Stimulated activated memory B cell treated with anti-CD40 and anti-IgM and Interleukin-4, amounts not matched to agents 10 μg/mL and 1 μg/mL and 100 μg/mL, for 72 hours (primary cell): ENCODE results near the gene WBP2.
A peak's percentile ranks its signal among the peaks of the same experiment; 100 is the strongest.
"Not testable (repeated sequence)": the region's sequence is repeated elsewhere in the genome, so short reads cannot be mapped to it uniquely, and the experiment has no call there.

ENCODE experiments used
- ATAC-seq: fragments of 150-1000 bp; cut with Tn5 transposase; 2 replicates; pipeline ENCODE4 v1.10.0; 2021
- H3K27ac Mint-ChIP-seq: one replicate; pipeline ENCODE4 v1.8.0; 2022; ENCODE audit warnings: mild to moderate bottlenecking, mixed read lengths
- H3K27me3 Mint-ChIP-seq: one replicate; pipeline ENCODE4 v1.8.0; 2022; ENCODE audit warnings: mixed read lengths
- H3K36me3 Mint-ChIP-seq: one replicate; pipeline ENCODE4 v1.8.0; 2022; ENCODE audit warnings: mixed read lengths
- H3K4me1 Mint-ChIP-seq: one replicate; pipeline ENCODE4 v1.8.0; 2022; ENCODE audit warnings: mixed read lengths
- H3K4me3 Mint-ChIP-seq: one replicate; pipeline ENCODE4 v1.8.0; 2022; ENCODE audit warnings: mild to moderate bottlenecking, moderate library complexity, mixed read lengths
- H3K9me3 Mint-ChIP-seq: one replicate; pipeline ENCODE4 v1.8.0; 2022; ENCODE audit warnings: mixed read lengths

The WBP2 gene

DNA sequence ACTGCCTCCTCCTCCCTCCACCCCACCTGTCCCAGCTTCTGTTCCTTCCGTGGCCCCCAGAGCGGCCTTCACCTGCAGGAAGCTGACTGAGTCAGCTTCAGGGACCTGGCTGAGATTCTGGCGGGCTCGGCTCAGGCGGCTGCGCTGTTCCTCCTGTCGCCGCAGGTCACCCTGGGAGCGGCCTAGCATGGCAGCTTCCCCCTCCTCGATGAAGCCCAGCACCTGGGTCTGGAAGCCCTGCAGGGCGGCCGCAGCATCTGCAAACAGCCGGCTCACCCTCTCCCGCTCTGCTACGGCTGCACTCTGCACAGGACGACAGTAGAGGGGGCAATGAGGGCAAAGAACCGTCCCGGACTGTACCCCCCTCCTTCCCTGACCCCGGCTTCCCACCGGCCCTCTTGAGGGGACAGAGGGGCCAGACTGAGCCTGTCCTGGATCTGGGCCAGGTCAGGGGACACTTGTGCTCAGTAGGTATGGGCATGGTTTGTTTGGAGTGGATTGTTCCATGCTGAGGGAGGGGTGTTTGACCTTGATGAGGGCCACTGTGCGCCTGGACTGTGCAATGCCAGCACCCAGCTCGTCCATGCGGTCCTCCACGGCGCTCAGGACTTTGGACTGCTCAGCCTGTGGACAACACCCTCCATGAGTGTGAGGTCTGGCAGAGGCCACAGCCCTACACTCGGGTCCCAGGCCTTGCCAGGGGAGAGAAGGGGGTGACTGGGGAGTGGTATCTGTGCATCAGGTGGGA, 21.2 kb upstream of the WBP2 start:
- Mint-ChIP-seq H3K27ac (peak overlapping the region; percentile 71), H3K9me3 (no peaks in the 10 kb centered on the region), H3K36me3 (no peaks in the 10 kb centered on the region), H3K4me1 (peaks cover 34% of the 10 kb centered on the region), H3K27me3 (no peaks in the 10 kb centered on the region), H3K4me3 (peak overlapping the region; percentile 74)
- peak; percentile 70 for ATAC-seq

DNA sequence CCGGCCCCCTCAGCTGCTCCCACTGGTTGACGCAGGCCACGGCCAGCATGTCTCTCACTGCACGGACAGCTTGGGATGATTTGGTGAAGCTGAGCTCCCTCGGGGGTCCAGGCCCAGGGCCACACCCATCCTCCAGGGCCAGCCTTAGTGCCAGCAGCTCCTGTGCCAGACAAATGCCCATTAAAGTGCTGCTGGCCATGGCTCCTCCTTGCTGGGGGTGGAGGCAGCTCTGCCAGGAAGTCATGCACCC, 20.7 kb upstream of the WBP2 start:
- ATAC-seq: no peak
- H3K4me3 Mint-ChIP-seq: peak overlapping the region; percentile 74
- H3K36me3 Mint-ChIP-seq: no peaks in the 10 kb centered on the region
- H3K9me3 Mint-ChIP-seq: no peaks in the 10 kb centered on the region
- no peaks in the 10 kb centered on the region for H3K27me3 Mint-ChIP-seq
- peaks cover 34% of the 10 kb centered on the region for H3K4me1 Mint-ChIP-seq
- peak overlapping the region; percentile 71 for H3K27ac Mint-ChIP-seq

GRCh38 chr17:75875182-75875939, 20.2 kb upstream of the WBP2 start:
- peak overlapping the region; percentile 74 for H3K4me3 Mint-ChIP-seq

DNA sequence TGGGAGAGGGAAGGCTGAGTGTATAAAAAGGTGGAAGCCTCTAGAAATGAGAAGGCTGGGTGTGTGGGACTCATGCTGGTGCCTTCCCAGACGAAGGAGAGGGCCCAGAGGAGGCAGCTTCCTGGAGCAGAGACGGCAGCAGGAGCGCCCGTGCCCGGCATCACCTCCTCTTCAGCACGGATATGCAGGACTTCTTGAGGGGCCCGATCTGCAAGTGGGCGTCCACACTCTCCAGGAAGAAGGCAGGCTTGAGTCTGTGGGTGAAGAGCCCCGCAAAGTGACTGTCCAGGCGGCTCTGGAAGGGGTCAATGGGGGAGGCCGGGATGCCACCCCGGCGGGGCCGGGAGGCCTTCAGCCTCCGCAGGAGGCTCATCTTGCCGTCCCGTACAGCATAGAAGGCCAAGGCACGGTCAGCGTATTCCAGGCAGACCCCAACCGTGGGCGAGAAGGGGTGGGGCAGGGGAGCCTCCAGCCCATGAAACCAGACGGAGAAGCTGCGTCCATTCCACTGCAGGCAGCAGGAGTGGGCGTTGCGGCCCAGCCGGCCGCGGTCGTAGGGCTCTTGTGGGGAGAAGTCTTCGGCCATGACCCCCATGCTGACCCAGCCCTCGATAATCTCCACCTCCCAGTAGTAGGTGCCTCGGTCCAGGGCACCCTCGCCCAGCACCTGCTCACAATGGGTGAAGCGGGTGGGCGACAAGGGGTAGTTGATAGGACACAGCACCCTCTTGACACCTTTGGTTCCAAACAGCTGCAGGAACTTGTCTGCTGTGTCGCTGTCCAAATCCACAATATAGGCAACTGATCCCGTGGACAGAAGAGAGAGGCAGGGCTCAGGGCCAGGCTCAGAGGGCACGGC, 19.4 kb upstream of the WBP2 start:
- Mint-ChIP-seq H3K36me3 (no peaks in the 10 kb centered on the region), H3K4me1 (peaks cover 34% of the 10 kb centered on the region), H3K4me3 (no peak overlapping the region), H3K27me3 (no peaks in the 10 kb centered on the region), H3K27ac (no peak overlapping the region), H3K9me3 (no peaks in the 10 kb centered on the region)
- no peak for ATAC-seq

More at GRCh38 chr17:75875182-75875939, 20.2 kb upstream of the WBP2 start:
- no peak for ATAC-seq
- H3K36me3 Mint-ChIP-seq: no peaks in the 10 kb centered on the region
- peak overlapping the region; percentile 71 for H3K27ac Mint-ChIP-seq
- no peaks in the 10 kb centered on the region for H3K9me3 Mint-ChIP-seq
- no peaks in the 10 kb centered on the region for H3K27me3 Mint-ChIP-seq
- H3K4me1 Mint-ChIP-seq: peaks cover 34% of the 10 kb centered on the region

DNA sequence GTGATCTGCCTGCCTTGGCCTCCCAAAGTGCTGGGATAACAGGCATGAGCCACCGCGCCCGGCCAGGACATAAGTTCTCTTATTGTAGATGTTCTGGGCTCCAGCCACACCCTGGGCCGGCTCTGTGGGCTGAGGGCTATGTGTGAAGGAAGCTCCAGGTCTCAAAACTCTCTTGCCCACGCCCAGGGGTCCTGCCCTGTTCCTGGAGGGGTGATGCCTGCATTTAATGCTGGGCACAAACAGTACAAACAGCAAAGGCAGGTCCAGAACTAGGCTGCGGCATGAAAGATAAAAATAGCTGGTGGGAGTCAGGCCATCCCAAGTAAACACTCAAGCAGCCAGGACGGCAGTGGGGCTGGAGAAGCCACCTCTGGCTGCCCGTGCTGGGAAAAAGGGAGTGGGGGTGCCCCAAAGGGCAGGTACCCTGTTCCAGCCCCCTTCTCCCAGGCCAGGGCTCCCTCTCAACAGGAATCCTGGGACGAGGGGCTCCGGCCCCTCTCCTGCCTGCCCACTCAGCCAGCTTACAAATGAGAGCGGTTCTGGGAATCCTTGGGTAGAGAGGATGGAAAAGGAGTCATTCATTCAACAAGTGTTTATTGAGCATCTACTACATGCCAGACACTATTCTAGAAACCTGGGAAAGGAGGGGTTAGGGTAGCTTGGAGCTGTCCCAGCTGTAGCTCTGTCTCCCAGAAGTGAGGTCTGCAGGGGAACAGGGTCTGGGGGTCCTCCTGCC, 18.6 kb upstream of the WBP2 start:
- no peak for ATAC-seq
- peak overlapping the region; percentile 48 for H3K27ac Mint-ChIP-seq
- peaks cover 28% of the 10 kb centered on the region for H3K4me1 Mint-ChIP-seq
- no peaks in the 10 kb centered on the region for H3K9me3 Mint-ChIP-seq
- H3K27me3 Mint-ChIP-seq: no peaks in the 10 kb centered on the region
- no peaks in the 10 kb centered on the region for H3K36me3 Mint-ChIP-seq
- no peak overlapping the region for H3K4me3 Mint-ChIP-seq

DNA sequence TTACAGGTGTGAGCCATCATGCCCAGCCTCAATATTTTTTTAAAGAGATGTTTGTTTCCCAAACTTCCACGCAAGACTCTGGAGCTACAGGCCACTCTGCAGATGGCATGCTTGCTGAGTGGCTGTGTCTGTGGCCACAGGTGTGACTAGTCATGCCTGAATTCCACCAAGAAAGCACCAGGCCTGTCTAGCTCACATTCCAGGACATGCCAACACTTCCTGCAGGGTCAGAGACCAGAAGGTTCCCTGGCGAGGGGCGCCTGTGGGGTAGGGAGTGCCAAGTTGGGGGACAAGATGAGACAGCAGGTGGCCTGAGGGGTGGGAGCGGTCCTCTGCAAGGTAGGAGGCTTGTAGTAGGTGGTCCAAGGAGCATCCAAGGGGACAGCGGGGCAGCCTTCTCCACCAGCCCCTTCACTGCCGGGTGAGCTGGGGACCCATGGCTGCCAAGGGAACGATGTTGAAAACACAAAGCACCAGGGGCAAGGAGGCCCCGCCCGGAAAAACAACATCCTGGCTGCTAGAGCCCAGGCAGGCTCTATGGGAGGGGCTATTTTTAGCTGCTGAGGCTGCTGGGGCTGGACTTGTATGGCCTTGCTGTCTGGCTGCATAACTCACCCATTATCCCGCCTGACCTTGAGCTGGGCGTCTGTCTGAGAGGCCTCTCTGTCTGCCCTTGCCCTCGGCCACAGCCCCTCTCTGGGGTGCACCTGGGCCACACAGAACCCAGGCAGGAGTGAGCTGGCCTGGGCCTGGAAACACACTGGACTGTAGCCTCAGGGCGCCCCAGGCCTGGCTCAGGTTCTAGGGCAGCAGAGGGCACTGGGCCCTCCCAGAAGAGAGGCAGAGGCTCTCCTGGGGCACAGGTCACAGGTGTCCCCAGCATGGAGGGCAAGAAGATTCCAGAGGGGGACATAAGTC, 17.6 kb upstream of the WBP2 start:
- no peak overlapping the region for H3K4me3 Mint-ChIP-seq
- ATAC-seq: no peak
- H3K4me1 Mint-ChIP-seq: peaks cover 22% of the 10 kb centered on the region
- no peaks in the 10 kb centered on the region for H3K9me3 Mint-ChIP-seq
- no peaks in the 10 kb centered on the region for H3K27me3 Mint-ChIP-seq
- H3K36me3 Mint-ChIP-seq: no peaks in the 10 kb centered on the region
- H3K27ac Mint-ChIP-seq: no peak overlapping the region

GRCh38 chr17:75870228-75870627, 15.1 kb upstream of the WBP2 start:
- H3K9me3 Mint-ChIP-seq, H3K4me1 Mint-ChIP-seq, H3K4me3 Mint-ChIP-seq, H3K27me3 Mint-ChIP-seq, ATAC-seq, H3K27ac Mint-ChIP-seq, H3K36me3 Mint-ChIP-seq: not testable (repeated sequence)

- Mint-ChIP-seq H3K4me3 (no peak overlapping the region), H3K4me1 (peaks cover 9% of the 10 kb centered on the region), H3K9me3 (no peaks in the 10 kb centered on the region), H3K27me3 (no peaks in the 10 kb centered on the region), H3K36me3 (no peaks in the 10 kb centered on the region), H3K27ac (no peak overlapping the region)
- ATAC-seq: no peak
Observed at GRCh38 chr17:75869282-75870141, 14.4 kb upstream of the WBP2 start.

GRCh38 chr17:75868730-75869281, 13.7 kb upstream of the WBP2 start:
- peaks cover 16% of the 10 kb centered on the region for H3K4me1 Mint-ChIP-seq
- not testable (repeated sequence) for H3K36me3 Mint-ChIP-seq, H3K27ac Mint-ChIP-seq, H3K4me3 Mint-ChIP-seq, ATAC-seq, H3K9me3 Mint-ChIP-seq, H3K27me3 Mint-ChIP-seq

GRCh38 chr17:75865404-75866188, 10.5 kb upstream of the WBP2 start:
- not testable (repeated sequence) for H3K4me3 Mint-ChIP-seq, H3K27me3 Mint-ChIP-seq, H3K36me3 Mint-ChIP-seq, H3K9me3 Mint-ChIP-seq, ATAC-seq
- Mint-ChIP-seq H3K27ac (peak overlapping the region; percentile 76), H3K4me1 (peaks cover 17% of the 10 kb centered on the region)

- peaks cover 17% of the 10 kb centered on the region for H3K4me1 Mint-ChIP-seq
- ATAC-seq: peak; percentile 31
- H3K36me3 Mint-ChIP-seq, H3K27me3 Mint-ChIP-seq, H3K4me3 Mint-ChIP-seq, H3K9me3 Mint-ChIP-seq: not testable (repeated sequence)
- H3K27ac Mint-ChIP-seq: peak overlapping the region; percentile 76
Observed at GRCh38 chr17:75864887-75865286, 9.8 kb upstream of the WBP2 start.

DNA sequence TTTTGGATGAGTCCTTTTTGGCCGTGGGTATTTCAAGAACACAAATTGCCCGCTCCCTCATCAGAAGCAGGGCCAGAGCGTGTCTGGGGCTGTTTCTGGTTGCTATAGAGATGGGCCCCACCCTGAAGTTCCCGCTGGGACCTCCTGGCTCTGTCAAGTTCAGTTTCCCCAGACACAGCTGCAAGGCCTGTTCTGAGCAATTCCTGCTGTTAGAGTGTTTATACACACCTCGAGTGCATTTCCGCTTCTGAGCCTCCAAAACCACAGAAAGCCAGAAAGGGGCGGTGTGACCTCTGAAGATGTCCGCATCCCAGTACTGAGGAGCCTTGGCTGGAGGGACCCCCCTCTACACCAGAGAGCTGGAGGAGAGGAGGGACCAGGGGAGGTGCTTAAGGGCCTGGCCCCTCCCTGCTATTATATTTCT, 9.3 kb upstream of the WBP2 start:
- no peaks in the 10 kb centered on the region for H3K36me3 Mint-ChIP-seq
- H3K9me3 Mint-ChIP-seq: no peaks in the 10 kb centered on the region
- H3K4me1 Mint-ChIP-seq: peaks cover 17% of the 10 kb centered on the region
- no peaks in the 10 kb centered on the region for H3K27me3 Mint-ChIP-seq
- H3K27ac Mint-ChIP-seq: peak overlapping the region; percentile 76
- ATAC-seq: peak; percentile 93
- no peak overlapping the region for H3K4me3 Mint-ChIP-seq

- H3K27me3 Mint-ChIP-seq: no peaks in the 10 kb centered on the region
- H3K9me3 Mint-ChIP-seq: no peaks in the 10 kb centered on the region
- peaks cover 33% of the 10 kb centered on the region for H3K4me1 Mint-ChIP-seq
- ATAC-seq: no peak
- no peaks in the 10 kb centered on the region for H3K36me3 Mint-ChIP-seq
- no peak overlapping the region for H3K4me3 Mint-ChIP-seq
- H3K27ac Mint-ChIP-seq: peak overlapping the region; percentile 71
Observed at GRCh38 chr17:75861927-75862317, 6.8 kb upstream of the WBP2 start.
